ENCODE results near the gene SNRPD3. TPM values are rescaled to one million over a fixed set of nuclear protein-coding genes. Genes with fewer than 3 reads are reported as not detected.
"Not testable (repeated sequence)": the region's sequence is repeated elsewhere in the genome, so short reads cannot be mapped to it uniquely, and the experiment has no call there.

The SNRPD3 gene
- polyA plus RNA-seq, 1 donor = 185 TPM

DNA sequence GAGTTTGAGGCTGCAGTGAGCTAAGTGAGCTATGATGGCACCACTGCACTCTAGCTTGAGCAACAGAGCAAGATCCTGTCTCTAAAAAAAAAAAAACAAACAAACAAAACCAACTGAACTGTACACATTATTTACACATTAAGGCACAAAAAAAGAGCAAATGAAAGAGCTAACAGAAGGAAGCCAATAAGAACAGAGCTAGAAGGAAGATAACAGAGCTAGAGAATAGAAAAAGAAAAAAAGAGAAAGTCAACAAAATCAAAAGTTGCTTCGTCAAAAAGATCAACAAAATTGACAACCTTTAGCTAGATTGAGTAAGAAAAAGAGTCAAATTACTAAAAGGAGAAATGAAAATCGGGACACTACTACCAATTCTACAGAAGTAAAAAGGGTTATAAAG is 25.9 kb upstream of the SNRPD3 start:
- no peak for DNase-seq

DNA sequence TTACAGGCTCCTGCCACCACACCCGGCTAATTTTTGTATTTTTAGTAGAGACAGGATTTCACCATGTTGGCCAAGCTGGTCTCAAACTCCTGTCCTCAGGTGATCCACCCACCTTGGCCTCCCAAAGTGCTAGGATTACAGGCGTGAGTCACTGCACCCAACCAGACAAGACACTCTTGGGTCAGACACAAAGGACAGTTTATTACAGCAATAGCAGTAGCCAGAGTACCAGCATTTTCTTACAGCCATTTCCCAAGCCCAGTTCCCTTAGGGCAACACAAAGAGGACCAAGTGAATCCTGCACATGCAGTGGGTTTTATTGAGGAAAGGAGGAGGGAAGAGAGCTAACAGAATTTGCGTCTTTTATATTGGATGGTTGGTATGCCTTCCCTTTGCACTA is 24.8 kb upstream of the SNRPD3 start:
- DNase-seq = not testable (repeated sequence)

DNA sequence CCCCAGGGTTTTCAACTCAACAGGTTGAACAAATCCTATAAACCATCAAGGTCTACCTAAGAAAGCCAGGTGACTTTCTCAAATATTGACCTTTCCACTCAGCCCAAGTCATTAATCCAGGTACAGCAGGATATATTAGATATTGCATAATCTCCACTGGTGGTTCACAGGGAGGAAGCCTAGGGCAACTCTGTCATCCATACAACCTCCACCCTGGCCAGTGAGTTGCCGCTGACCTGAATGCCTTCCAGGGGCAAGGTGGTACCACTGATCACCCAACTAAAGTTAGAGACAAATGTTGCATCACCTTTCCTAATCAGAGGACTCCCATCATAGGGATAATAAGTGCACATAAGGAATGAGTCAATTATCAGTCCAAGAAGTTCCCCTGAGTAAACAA is 23.7 kb upstream of the SNRPD3 start:
- no peak for DNase-seq

DNA sequence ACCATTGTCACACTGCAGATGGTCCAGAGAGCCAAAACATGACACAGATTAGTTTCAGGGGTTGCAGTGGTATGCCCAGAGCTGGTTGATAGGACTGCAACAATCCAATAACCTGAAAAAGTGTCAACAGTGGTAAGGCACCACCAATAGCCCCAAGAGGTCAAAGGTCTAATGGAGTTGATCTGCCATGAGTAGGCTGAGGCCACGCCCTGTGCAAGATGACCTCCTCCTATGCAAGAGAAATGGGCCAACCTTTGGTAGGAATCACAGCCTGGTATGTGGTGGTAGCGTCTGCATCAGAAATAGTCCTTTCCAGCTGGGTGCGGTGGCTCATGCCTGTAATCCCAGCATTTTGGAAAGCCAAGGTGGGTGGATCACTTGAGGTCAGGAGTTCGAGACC is 20.5 kb upstream of the SNRPD3 start:
- DNase-seq = no peak

DNA sequence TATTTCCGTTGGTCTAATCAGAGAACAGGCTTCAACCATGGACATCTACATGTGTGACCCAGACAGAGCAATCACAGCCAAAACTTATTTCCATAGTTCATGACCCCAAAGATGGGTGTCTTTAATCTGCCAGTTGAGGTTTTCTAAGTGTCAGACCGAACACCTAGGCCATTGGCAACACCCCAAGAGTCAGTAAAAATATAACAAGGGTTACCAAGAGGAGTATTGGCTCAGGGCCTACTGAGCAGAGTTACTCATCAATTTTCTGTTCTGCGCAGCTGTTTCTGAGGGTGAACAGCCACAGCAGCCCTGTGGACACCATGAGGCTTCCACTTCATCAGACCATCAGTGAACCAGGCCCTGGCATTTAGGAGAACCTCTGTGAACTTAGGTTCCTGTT is 19.7 kb upstream of the SNRPD3 start:
- DNase-seq = no peak

DNA sequence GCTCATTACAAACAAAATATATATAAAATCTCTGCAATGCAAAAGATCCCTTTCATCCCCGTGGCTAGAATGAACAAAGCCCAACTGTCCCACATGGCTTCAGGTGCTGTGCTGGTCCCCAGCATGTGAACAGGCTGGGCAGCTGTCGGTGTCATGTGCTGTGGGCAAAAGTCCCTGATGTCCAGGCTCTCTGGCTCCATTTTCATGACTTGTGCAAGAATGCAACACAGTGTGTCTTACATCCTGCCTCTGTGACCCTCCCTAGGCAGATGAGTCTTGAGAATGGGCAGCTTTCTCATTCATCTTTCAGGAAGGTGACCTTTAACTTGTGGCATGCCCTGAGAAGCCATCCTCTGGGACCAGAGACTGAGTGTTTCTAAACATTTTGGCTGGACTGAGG is 15.3 kb upstream of the SNRPD3 start:
- DNase-seq = no peak

DNA sequence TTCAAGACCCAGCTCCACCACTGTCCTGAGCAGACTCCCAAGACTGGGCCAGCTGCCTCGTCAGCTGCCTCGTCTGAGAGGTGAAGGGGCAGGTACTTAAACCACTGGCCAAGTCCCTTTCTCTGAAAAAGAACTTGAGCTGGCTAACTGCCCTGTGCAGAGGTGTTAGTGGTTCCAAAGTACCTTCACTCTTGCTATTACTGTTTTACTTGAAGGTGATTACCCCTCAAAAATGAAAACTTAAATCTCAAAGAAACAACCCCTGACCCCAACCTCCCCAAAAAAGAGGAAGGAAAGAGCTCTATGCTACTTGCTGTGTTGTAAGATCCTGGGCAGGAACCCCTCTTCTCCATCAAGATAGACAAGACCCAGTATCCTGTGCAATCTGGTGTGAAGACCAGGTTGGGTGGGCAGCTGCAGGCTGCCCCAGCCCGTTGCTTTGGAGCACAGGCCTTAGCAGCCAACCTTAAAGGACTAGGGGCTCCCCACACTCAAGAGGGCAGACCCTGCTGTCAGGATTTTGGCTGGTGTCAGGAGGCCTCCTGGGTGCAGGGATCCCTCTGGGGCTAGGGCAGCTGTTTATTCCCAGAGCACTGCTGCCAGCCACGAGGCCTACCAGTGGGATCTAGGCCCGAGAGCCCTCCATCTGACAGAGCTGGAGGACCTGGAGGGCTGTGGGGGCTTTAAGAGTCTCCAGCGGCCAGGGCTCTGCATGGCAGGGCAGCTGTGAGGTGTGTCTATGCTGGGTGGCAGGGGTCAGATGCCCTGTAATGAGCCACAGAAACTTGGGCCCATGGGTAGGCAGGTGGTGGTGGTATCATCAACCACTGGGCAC is 13.9 kb upstream of the SNRPD3 start:
- no peak for DNase-seq

DNA sequence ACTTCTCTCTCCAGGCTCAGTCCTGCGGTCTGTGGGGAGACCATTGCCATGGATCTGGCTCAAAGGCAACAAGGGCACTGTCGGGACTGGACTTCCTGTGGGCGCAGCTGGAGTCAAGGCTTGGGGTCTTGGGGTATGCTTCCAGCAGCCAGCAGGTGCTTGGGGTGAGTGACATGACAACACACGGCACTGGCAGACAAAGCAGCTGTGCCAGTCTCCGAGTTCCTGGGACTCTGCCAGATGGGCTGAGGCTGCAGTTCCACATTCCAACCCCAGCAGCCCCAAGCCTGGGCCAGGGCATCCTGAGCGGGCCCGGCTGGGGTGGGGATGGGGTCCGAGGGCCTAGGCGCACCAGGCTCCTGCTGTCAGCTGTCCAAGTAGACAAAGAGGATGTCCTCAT is 13.2 kb upstream of the SNRPD3 start:
- DNase-seq = no peak

DNA sequence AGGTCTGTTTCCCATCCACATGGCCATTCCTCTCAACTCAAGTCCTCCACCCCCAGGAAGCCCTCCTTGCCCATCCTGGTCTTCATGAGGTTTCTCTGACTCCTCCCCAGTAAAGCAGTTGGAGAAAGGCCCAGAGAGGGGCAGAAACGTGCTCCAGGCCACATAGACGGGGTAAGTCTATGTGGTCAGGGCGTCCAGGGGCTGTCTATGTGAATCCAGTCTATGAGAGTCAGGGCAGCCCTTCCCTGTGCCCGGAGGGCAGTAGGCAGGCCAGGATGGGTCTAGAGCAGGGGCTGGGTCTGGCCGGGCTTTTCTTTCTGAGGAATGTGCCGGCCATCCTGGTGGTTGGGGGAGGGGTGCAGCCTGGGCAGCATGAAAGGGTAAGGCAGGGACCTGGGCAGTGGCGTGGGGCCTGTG is 12.6 kb upstream of the SNRPD3 start:
- no peak for DNase-seq

DNA sequence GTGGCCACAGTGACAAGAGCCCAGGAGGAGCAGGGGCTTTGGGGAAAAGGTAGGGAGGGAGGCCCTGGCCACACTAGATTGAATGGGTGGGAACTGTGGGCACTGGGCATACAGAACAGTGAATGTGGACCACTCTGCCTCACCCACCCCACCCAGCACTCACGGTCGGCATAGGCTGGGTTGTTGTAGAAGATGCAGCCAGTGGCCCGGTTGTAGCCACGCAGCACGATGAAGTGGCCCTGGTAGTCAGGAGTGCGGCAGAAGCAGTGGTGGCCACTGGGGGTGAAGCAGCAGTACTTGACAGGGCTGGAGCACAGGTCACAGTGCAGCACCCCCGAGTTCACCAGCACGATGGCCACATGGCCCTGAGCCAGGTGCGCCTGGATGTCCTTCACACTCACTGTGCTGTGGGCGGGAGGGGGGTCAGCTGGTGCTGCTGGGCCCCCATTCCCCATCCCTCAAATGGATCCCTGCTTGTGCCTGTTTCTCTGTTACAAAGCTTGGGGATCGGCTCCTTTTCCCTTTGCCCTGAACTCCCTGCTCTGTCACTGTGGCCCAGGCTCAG is 12.0 kb upstream of the SNRPD3 start:
- no peak for DNase-seq

DNA sequence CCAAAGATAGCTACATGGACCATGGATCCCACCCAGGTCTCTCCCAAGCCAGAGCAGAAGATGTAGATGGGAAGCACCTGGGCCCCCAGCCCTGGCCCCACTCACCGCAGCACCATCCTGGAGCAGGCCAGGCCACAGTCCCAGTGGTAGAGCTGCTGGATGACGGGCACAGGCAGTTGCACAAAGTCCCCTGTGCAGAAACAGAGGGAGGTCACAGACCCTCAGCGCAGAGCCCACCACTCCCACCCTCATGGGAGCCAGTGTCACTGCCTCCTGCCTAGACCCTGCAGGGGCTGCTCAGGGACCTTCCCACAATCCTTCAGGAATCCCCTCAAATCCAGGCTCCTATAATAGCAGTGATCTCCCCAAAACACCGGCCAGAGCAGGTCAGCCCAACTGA is 7.0 kb upstream of the SNRPD3 start:
- DNase-seq = no peak

DNA sequence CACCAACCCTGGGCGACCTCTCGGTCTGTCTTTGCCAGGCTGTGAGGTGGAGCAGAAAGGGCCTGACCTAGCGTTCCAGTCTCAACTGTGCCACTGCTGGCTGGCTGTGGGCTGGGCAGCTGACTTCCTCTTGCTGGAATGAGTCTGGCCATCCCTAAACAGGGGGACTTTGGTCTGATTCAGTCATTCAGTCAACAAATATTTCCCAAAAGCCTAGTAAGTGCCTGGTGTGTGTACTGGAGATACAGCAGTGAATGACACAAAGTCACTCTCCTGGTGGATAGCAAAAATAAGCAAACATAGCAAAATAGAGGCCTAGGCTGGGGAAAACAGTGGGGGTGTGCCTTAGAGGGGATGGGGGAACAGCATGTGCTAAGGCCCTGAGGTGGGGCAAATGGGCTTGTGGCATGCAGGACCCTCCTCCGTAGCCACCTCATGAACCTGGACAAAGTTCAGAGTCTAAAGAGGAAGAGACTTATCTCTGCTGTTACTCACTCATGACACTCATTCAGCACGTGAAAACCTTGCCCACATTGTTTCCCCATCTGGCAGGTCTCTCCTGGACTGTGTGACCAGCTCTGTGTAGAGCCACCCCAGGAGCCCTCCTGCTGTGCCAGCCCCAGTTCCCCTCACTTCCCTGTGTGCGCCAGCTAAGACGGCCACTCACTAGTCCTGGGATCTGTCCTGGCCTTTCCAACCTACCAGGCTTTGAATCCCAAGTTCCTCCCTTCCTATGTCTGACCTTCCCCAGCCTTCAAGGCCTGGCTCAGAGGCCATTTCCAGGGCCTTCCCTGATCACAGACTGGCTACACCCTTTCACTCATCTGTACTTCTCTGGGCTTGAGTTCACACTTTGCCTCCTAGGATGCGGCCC is 5.5 kb upstream of the SNRPD3 start:
- DNase-seq = no peak

DNA sequence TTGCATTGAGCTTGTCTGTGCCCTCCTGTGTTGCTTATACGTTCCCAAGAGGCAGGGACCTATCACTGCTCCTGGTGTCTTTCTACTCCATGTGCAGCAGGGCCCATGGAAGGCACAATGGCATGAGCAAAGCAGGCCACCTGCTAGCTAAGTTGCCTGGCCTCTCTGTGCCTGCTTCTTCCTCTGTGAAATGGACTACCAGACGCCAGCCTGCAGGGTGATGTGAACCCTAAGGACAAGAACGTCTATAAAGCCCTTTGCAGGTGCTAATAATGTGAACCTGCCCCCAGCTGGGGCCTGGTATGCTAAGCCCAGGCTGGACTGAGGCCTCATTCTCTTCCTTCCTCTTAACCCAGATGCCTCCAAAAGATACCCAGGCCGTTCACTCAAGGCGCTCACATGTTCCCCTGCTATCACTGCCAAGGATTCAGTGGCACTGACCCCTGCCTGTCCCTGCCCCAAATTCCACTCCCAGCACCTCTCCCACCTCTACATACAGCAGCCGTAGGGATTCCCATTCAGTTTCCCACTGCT is 4.8 kb upstream of the SNRPD3 start:
- no peak for DNase-seq

DNA sequence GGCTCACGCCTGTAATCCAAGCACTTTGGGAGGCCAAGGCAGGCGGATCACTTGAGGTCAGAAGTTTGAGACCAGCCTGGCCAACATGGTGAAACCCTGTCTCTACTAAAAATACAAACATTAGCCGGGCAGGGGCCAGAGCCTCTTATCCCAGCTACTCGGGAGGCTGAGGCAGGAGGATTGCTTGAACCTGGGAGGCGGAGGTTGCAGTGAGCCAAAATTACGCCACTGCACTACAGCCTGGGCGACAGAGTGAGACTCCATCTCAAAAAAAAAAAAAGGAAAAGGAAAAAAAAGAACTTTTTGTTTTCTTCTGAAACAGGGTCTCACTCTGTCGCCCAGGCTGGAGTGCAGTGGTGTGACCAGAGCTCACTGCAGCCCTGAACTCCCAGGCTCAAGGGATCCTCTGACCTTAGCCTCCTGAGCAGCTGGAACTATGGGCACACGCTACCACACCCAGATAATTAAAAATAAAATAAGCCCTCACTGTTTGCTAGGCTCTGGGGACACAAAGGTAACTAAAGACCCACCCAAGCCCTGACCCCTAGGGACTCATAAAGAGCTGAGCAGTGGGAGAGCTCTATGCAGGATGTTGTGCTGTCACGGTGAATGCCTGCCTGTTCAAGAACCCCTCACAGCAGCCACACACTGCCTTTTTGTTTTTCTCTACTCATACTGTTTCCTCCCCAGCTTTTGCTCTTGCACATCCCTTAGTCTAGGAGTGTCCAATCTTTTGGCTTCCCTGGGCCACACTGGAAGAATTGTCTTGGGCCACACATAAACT is 3.1 kb upstream of the SNRPD3 start:
- not testable (repeated sequence) for DNase-seq

DNA sequence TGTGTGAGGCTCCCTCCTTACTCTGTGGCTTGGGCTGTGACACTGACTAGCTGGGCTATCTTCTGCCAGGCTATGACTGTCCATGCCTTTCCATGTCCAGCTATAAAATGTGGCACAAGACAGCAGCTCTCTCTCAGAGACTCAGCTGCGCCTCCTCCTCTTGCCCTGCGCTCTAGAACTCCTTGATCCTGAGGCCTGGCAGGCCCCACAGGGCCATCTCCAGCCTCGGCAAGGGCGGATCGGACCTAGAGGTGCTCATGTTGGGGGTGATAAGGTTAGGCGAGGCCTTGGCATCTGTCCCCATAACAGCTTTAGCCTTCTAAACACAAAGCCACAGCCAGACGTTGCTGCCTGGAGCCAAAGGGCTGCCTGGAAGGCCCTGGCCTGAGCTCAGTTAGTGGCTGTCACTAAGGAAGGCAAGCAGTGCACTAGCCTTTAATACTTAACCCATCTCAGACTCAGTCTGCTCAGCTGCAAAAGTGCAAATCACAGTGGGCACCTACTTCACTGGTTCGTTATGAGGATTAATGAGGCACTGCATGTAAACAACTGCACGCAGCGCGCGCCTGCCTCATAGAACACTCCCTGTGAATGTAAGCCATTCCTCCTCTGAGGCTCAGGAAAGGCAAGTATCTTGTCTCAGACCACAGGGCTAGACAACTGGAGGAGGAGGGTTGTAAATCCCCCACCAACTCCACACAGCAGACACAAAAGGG is 2.0 kb upstream of the SNRPD3 start:
- peak; percentile 24 for DNase-seq

DNA sequence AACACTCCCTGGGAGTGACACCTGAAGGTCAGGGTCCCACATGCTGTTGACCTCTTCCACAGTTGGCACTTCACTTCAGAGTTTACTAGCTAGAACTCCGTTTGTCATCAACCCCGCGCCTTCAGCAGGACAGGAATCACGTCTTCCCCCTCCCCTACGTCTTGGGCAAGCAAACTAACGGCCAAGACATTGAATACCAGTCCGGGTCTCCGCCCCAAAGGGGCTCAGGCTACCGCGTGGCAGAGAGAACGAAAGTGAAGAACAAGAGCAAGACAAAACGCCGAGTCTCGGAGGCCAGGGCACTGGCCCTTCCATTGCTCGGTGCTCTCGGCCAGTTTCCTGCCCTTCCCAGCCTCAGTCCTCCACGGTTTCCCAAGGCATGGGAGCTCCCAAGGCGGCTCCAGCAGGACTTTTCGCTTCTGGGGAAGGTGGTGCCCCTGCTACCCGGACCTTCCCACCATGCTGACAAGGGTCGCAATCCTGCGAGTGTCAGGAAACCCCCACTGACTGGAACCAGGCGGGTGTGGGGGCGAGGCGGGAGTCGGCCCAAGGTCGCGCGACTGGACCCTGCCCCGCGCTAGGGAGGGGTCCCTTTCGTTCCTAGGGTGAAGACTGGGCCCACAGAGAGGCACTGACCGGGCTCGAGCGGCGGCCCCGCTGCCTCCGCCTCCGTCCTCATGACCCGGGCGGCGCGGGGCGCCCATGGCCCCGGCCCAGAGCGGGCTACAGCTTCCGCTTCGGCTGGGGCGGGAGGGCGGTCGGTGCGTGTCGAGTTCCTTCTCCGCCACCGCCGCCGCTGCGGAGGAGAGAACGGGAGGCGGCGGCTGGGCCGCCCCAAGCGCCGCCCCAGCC is 1.3 kb upstream of the SNRPD3 start, which contains the start of gene GUCD1:
Gene GUCD1 (minus strand): TSS at position 826 of the 852 bp plus-strand sequence. CDS start 147 bp downstream, at position 679.
- no peak for DNase-seq

DNA sequence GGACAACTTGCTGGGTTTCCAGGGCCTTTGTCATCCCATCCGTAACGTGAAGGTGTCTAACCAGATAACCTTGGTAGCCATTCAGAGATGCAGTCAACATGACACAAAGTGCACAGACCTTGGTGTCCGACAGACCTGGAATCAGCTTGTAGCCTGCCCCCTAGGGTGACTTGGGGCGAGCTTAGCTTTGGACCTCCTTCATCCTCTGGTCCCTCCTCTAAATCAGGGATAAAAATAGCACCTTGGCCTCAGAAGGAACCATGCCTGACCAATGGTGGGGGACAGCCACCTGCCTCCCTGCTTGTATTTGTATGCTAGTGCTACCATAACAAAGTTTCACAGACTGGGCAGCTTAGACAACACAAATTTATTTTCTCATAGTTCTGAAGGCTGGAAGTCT is 3.7 kb downstream of the SNRPD3 start:
- DNase-seq = no peak

DNA sequence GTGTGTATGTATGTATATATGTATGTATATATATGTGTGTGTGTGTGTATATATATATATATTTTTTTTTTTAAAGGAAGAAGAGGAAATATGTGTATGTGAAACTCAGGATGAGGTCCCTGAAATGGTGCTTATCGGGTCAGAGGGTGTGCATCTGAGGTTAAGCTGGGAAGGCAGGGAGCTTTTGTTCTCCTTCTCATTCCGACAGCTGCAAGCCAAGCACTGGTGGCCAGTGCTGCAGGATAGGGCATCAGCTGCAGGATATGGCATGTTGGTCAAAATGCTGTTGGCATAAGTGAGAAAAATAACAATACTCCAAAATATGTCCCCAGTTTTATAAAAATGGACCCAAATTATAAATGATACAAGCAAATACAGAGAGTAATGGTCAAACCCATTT is 7.4 kb downstream of the SNRPD3 start:
- no peak for DNase-seq

DNA sequence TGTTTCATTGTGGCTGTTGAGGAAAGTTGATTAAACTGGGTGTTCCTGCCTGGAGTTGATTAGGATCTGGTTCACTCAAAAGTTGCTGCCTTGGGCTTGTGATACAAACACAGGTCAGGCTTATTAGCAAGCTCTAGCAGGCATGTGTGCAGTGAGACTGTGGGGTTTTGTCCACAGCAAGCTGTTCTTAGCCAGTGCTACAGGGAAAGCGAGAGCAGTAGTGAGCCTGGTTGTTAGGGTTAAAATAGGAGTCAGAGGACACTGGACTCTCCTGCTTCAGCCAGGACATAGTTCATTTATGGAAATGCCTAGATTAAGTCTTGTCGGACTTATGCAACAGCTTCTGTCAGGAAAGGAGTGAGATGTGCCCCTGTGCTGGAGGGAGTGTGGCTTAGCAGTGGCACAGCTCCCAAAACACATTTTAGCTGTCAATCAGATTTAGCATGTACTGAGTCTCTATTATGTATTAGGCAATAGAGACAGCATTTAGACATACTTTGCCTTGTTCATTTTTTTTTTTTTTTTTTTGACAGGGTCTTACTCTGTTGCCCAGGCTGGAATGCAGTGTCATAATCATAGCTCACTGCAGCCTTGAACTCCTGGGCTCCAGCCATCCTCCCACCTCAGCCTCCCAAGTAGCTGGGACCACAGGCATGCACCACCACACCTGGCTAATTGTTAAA is 8.7 kb downstream of the SNRPD3 start:
- DNase-seq = no peak

DNA sequence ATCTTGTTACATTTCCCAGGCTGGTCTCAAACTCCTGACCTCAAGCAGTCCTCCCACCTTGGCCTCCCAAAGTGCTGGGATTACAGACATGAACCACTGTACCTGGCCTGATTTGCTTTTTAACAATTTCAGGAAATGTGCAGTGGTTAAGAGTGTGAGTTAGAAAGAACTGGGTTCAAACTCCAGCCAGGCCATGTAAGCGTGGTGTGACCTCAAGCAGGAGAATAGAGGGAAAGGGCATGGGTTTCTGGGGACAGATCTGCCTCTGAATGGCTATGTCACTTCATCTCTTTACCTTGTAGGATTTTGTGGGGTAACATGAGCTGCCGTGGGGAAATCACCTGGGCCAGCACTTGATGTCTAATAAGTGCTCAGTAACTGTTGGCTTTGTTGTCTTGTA is 9.3 kb downstream of the SNRPD3 start:
- no peak for DNase-seq

All from left kidney (tissue), 2 donors.